H9 (cell line): ENCODE measurements around the gene CDK10. TPM values are rescaled to one million over a fixed set of nuclear protein-coding genes. Genes with fewer than 3 reads are reported as not detected.

Experiments
- DNase-seq: peaks from one replicate; pipeline ENCODE4 v3.0.0-alpha.2; 2017
- H2AFZ ChIP-seq: one replicate; pipeline ENCODE4 v1.6.1; 2013; ENCODE audit warnings: mild to moderate bottlenecking, low read length, control low read depth, moderate library complexity
- H2AK5ac ChIP-seq: 2 replicates; pipeline ENCODE4 v1.6.1; 2013; ENCODE audit warnings: low read length, control low read depth, mixed read lengths; ENCODE audit not compliant: insufficient read length
- H2BK120ac ChIP-seq: one replicate; pipeline ENCODE4 v1.6.1; 2013; ENCODE audit warnings: low read depth, mild to moderate bottlenecking, low read length, control low read depth, inconsistent platforms; ENCODE audit not compliant: poor library complexity, severe bottlenecking
- H2BK12ac ChIP-seq: 2 replicates; pipeline ENCODE4 v1.6.1; 2013; ENCODE audit warnings: low read length, control low read depth, mixed read lengths, low read depth; ENCODE audit not compliant: insufficient read length
- H2BK15ac ChIP-seq: 2 replicates; pipeline ENCODE4 v1.6.1; 2013; ENCODE audit warnings: low read depth, low read length, control low read depth
- H2BK20ac ChIP-seq: one replicate; pipeline ENCODE4 v1.6.1; 2013; ENCODE audit warnings: low read depth, mild to moderate bottlenecking, low read length, control low read depth, inconsistent platforms; ENCODE audit not compliant: poor library complexity, severe bottlenecking
- H2BK5ac ChIP-seq: 2 replicates; pipeline ENCODE4 v1.6.1; 2013; ENCODE audit warnings: low read length, control low read depth, mixed read lengths; ENCODE audit not compliant: insufficient read length
- H3K14ac ChIP-seq: 2 replicates; pipeline ENCODE4 v1.6.1; 2013; ENCODE audit warnings: low read length, control low read depth; ENCODE audit not compliant: insufficient read depth
- H3K18ac ChIP-seq: 2 replicates; pipeline ENCODE4 v1.6.1; 2013; ENCODE audit warnings: low read depth, mild to moderate bottlenecking, mixed read lengths, low read length, control low read depth; ENCODE audit not compliant: insufficient read length
- H3K23ac ChIP-seq: 2 replicates; pipeline ENCODE4 v1.6.1; 2013; ENCODE audit warnings: low read length, control low read depth, mixed read lengths, low read depth; ENCODE audit not compliant: insufficient read length
- H3K23me2 ChIP-seq: 2 replicates; pipeline ENCODE4 v1.6.1; 2013; ENCODE audit warnings: low read depth, mild to moderate bottlenecking, mixed read lengths, low read length, control low read depth; ENCODE audit not compliant: insufficient read length, poor library complexity, severe bottlenecking
- H3K27ac ChIP-seq: 2 replicates; pipeline ENCODE4 v1.5.1; 2013; ENCODE audit warnings: low read length, control low read depth, mixed read lengths, low read depth; ENCODE audit not compliant: insufficient read length
- H3K27me3 ChIP-seq: 2 replicates; pipeline ENCODE4 v1.6.1; 2013; ENCODE audit warnings: low read length, control low read depth, inconsistent platforms; ENCODE audit not compliant: insufficient read depth
- H3K4ac ChIP-seq: 2 replicates; pipeline ENCODE4 v1.6.1; 2013; ENCODE audit warnings: low read depth, mild to moderate bottlenecking, control low read depth, inconsistent platforms, low read length, moderate library complexity
- H3K4me1 ChIP-seq: 2 replicates; pipeline ENCODE4 v1.6.1; 2013; ENCODE audit warnings: low read length, control low read depth, inconsistent platforms; ENCODE audit not compliant: insufficient read depth
- H3K4me2 ChIP-seq: 2 replicates; pipeline ENCODE4 v1.6.1; 2013; ENCODE audit warnings: low read length, control low read depth, mixed read lengths; ENCODE audit not compliant: insufficient read length, insufficient read depth
- H3K56ac ChIP-seq: 2 replicates; pipeline ENCODE4 v1.6.1; 2013; ENCODE audit warnings: low read depth, mild to moderate bottlenecking, mixed read lengths, low read length, control low read depth; ENCODE audit not compliant: insufficient read length
- H3K79me1 ChIP-seq: 2 replicates; pipeline ENCODE4 v1.6.1; 2013; ENCODE audit warnings: low read depth, mild to moderate bottlenecking, moderate library complexity, low read length, control low read depth, inconsistent platforms; ENCODE audit not compliant: insufficient read depth, poor library complexity, severe bottlenecking
- H3K79me2 ChIP-seq: 2 replicates; pipeline ENCODE4 v1.6.1; 2013; ENCODE audit warnings: low read length, control low read depth, inconsistent platforms; ENCODE audit not compliant: insufficient read depth
- H3K9ac ChIP-seq: 2 replicates; pipeline ENCODE4 v1.6.1; 2013; ENCODE audit warnings: low read length, control low read depth, mixed read lengths; ENCODE audit not compliant: insufficient read length; ENCODE audit errors: extremely low read depth
- H3K9me3 ChIP-seq: one replicate; pipeline ENCODE4 v1.6.1; 2013; ENCODE audit warnings: low read depth, low read length, inconsistent platforms; ENCODE audit not compliant: control insufficient read depth
- H3T11ph ChIP-seq: one replicate; pipeline ENCODE4 v1.6.1; 2013; ENCODE audit warnings: mild to moderate bottlenecking, low read length, control low read depth, inconsistent platforms
- H4K20me1 ChIP-seq: one replicate; pipeline ENCODE4 v1.6.1; 2013; ENCODE audit not compliant: control insufficient read depth, insufficient read length, insufficient read depth
- H4K5ac ChIP-seq: 2 replicates; pipeline ENCODE4 v1.6.1; 2013; ENCODE audit warnings: low read depth, mild to moderate bottlenecking, mixed read lengths, low read length, control low read depth; ENCODE audit not compliant: insufficient read length
- H4K8ac ChIP-seq: replicated peaks from 2 replicates; pipeline ENCODE4 v1.6.1; 2013; ENCODE audit warnings: low read length, control low read depth, mixed read lengths, low read depth; ENCODE audit not compliant: insufficient read length
- H4K91ac ChIP-seq: 2 replicates; pipeline ENCODE4 v1.6.1; 2013; ENCODE audit warnings: low read depth, mild to moderate bottlenecking, moderate library complexity, mixed read lengths, low read length, control low read depth; ENCODE audit not compliant: insufficient read length
- H3K27ac Mint-ChIP-seq, 3 experiments: 2 replicates in 2 of 3; 3 replicates in 1 of 3; pipeline ENCODE4 v1.8.0; 2020 to 2021; ENCODE audit warnings: mixed read lengths in 3 of 3, mild to moderate bottlenecking in 1 of 3, moderate library complexity in 1 of 3
- H3K27me3 Mint-ChIP-seq: 2 replicates; pipeline ENCODE4 v1.8.0; 2021; ENCODE audit warnings: low read depth, mild to moderate bottlenecking, moderate library complexity, mixed read lengths
- H3K36me3 Mint-ChIP-seq, 3 experiments: 2 replicates in 2 of 3; 3 replicates in 1 of 3; pipeline ENCODE4 v1.8.0; 2020 to 2021; ENCODE audit warnings: low read depth in 3 of 3, mixed read lengths in 3 of 3; ENCODE audit not compliant: insufficient read depth in 1 of 3
- H3K4me1 Mint-ChIP-seq, 2 experiments: 2 replicates each; pipeline ENCODE4 v1.8.0; 2020; ENCODE audit warnings: mixed read lengths in 2 of 2
- H3K4me3 Mint-ChIP-seq, 2 experiments: 2 replicates in 1 of 2; 3 replicates in 1 of 2; pipeline ENCODE4 v1.8.0; 2020 to 2021; ENCODE audit warnings: mild to moderate bottlenecking in 2 of 2, mixed read lengths in 2 of 2, moderate library complexity in 1 of 2
- H3K9me3 Mint-ChIP-seq, 2 experiments: 2 replicates in 1 of 2; 3 replicates in 1 of 2; pipeline ENCODE4 v1.8.0; 2020; ENCODE audit warnings: mild to moderate bottlenecking in 2 of 2, mixed read lengths in 2 of 2, moderate library complexity in 1 of 2
- WGBS: extraction: QIAGEN DNeasy Blood & Tissue Kit; methylation state at CpG from one replicate; pipeline ENCODE4 v1.1.7; 2013; ENCODE audit warnings: missing lambda C conversion rate, low lambda C conversion rate, mixed read lengths; ENCODE audit not compliant: insufficient read length; ENCODE audit errors: extremely low coverage; 5-methylcytosine and 5-hydroxymethylcytosine counted together
- total RNA-seq: library from RNA; stranded (reverse); gene quantifications from 2 replicates; pipeline ENCODE4 v1.2.1, GENCODE V29; 2021
- TF ChIP-seq, protein P1 (sequence below): fragments of 200-600 bp; sonication (generic); conservative IDR thresholded peaks from 3 replicates; pipeline ENCODE4 v1.8.0; 2021; ENCODE audit warnings: antibody characterized with exemption, mild to moderate bottlenecking

The CDK10 gene
- total RNA-seq, 1 experiment from 2014 or later: 77.1 TPM

DNA sequence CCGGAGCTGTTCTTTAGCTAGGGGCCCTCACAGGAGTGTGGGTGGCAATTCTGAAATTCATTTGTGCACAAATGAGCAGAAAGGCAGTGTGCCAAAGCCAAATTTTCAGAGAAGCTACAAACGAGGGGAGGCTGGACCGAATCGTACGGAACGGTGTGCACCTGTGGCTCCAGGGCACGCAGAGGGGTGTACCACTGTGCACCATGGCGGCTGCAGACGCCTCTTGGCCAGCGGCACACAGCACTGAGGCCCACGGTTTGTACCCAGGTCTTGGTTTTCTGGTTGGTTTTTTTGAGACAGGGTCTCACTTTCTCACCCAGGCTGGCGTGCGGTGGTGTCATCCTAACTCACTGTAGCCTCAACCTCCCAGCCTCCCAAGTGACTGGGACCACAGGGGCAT, 43.9 kb upstream of the CDK10 start:
- no peak overlapping the region for H3T11ph ChIP-seq
- H2BK20ac ChIP-seq: no peak overlapping the region
- H2BK5ac ChIP-seq: no peak overlapping the region
- H3K27ac ChIP-seq: no peak overlapping the region
- no peak overlapping the region for H2BK12ac ChIP-seq
- no peaks in the 10 kb centered on the region for H3K4me1 ChIP-seq
- no peak overlapping the region for H4K8ac ChIP-seq
- H4K5ac ChIP-seq: no peak overlapping the region
- H3K4ac ChIP-seq: no peak overlapping the region
- H3K23ac ChIP-seq: no peak overlapping the region
- TF ChIP-seq, protein P1, sequence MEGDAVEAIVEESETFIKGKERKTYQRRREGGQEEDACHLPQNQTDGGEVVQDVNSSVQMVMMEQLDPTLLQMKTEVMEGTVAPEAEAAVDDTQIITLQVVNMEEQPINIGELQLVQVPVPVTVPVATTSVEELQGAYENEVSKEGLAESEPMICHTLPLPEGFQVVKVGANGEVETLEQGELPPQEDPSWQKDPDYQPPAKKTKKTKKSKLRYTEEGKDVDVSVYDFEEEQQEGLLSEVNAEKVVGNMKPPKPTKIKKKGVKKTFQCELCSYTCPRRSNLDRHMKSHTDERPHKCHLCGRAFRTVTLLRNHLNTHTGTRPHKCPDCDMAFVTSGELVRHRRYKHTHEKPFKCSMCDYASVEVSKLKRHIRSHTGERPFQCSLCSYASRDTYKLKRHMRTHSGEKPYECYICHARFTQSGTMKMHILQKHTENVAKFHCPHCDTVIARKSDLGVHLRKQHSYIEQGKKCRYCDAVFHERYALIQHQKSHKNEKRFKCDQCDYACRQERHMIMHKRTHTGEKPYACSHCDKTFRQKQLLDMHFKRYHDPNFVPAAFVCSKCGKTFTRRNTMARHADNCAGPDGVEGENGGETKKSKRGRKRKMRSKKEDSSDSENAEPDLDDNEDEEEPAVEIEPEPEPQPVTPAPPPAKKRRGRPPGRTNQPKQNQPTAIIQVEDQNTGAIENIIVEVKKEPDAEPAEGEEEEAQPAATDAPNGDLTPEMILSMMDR: no peak
- H4K20me1 ChIP-seq: no peaks in the 10 kb centered on the region
- H3K23me2 ChIP-seq: no peaks in the 10 kb centered on the region
- H3K9me3 ChIP-seq: no peaks in the 10 kb centered on the region
- peaks cover 8 to 23% (median 23%) of the 10 kb centered on the region in 3 experiments; a peak in 6 of 7 replicates for H3K36me3 Mint-ChIP-seq
- H2AFZ ChIP-seq: no peak overlapping the region
- no peak overlapping the region for H3K14ac ChIP-seq
- peaks cover 7% of the 10 kb centered on the region for H3K27me3 Mint-ChIP-seq
- no peak overlapping the region for H4K91ac ChIP-seq
- H3K27me3 ChIP-seq: no peaks in the 10 kb centered on the region
- H2BK15ac ChIP-seq: no peak overlapping the region
- H2AK5ac ChIP-seq: no peak overlapping the region
- DNase-seq: no peak
- H3K4me3 Mint-ChIP-seq: no peak overlapping the region
- no peak overlapping the region for H3K9ac ChIP-seq
- H2BK120ac ChIP-seq: no peak overlapping the region
- H3K4me2 ChIP-seq: no peak overlapping the region
- no peaks in the 10 kb centered on the region for H3K79me1 ChIP-seq
- WGBS: no CpG with 5 or more reads among the region's 13 CpGs
- no peaks in the 10 kb centered on the region for H3K9me3 Mint-ChIP-seq
- H3K4me1 Mint-ChIP-seq: peaks cover 10 to 11% of the 10 kb centered on the region in 2 experiments
- no peaks in the 10 kb centered on the region for H3K79me2 ChIP-seq
- no peak overlapping the region for H3K56ac ChIP-seq
- H3K18ac ChIP-seq: no peak overlapping the region
- H3K27ac Mint-ChIP-seq: no peak overlapping the region
